Smooth muscle cell (in vitro differentiated cells): ENCODE results near the gene CHN2. TPM values are rescaled to one million over a fixed set of nuclear protein-coding genes. Genes with fewer than 3 reads are reported as not detected.
A peak's percentile ranks its signal among the peaks of the same experiment; 100 is the strongest.

Experiments
- DNase-seq: peaks from one replicate; lab custom pipeline; 2025; ENCODE audit not compliant: unreplicated experiment; lab: John Stamatoyannopoulos, UW
- H2AFZ ChIP-seq: fragments of 200-600 bp; sonication (generic); 2 replicates; pipeline ENCODE4 v1.6.0; 2016; ENCODE audit warnings: antibody characterized with exemption, low read depth, mild to moderate bottlenecking
- H3F3A ChIP-seq: fragments of 200-600 bp; sonication (generic); 2 replicates; pipeline ENCODE4 v1.6.0; 2017; ENCODE audit warnings: antibody characterized with exemption, low read depth
- H3K27ac ChIP-seq: fragments of 200-600 bp; sonication (generic); 2 replicates; pipeline ENCODE4 v1.5.1; 2016; ENCODE audit warnings: low read depth, mild to moderate bottlenecking
- H3K27me3 ChIP-seq: fragments of 200-600 bp; sonication (generic); 2 replicates; pipeline ENCODE4 v1.6.1; 2016; ENCODE audit warnings: low read depth, mild to moderate bottlenecking
- H3K36me3 ChIP-seq: fragments of 200-600 bp; sonication (generic); 2 replicates; pipeline ENCODE4 v1.5.1; 2016; ENCODE audit warnings: low read depth
- H3K4me1 ChIP-seq: fragments of 200-600 bp; sonication (generic); 2 replicates; pipeline ENCODE4 v1.5.1; 2016; ENCODE audit warnings: low read depth
- H3K4me2 ChIP-seq: fragments of 200-600 bp; sonication (generic); 2 replicates; pipeline ENCODE4 v1.6.0; 2016; ENCODE audit warnings: mild to moderate bottlenecking
- H3K4me3 ChIP-seq: fragments of 200-600 bp; sonication (generic); 2 replicates; pipeline ENCODE4 v1.5.1; 2016; ENCODE audit warnings: mild to moderate bottlenecking
- H3K79me2 ChIP-seq: fragments of 200-600 bp; sonication (generic); 2 replicates; pipeline ENCODE4 v1.6.0; 2016; ENCODE audit warnings: low read depth, mild to moderate bottlenecking
- H3K9ac ChIP-seq: fragments of 200-600 bp; sonication (generic); 2 replicates; pipeline ENCODE4 v1.6.0; 2016; ENCODE audit warnings: low read depth
- H3K9me3 ChIP-seq: fragments of 200-600 bp; sonication (generic); replicated peaks from 2 replicates; pipeline ENCODE4 v1.5.1; 2016; ENCODE audit warnings: low read depth
- H4K20me1 ChIP-seq: fragments of 200-600 bp; sonication (generic); 2 replicates; pipeline ENCODE4 v1.6.0; 2016; ENCODE audit warnings: low read depth
- WGBS: methylation state at CpG from one replicate; pipeline ENCODE4 v1.1.7; 2016; ENCODE audit warnings: low lambda C conversion rate; 5-methylcytosine and 5-hydroxymethylcytosine counted together
- polyA plus RNA-seq: library from polyadenylated mRNA; unstranded; fragments of >200 nt; fragmentation: Nextera tagmentation; extraction: Ambion mirVana; gene quantifications from 2 replicates; pipeline ENCODE4 v1.2.1, GENCODE V29; 2016
- total RNA-seq: library from RNA; depleted of rRNA; stranded (reverse); fragments of >200 nt; gene quantifications from 2 replicates; pipeline ENCODE4 v1.2.3, GENCODE V29; 2014
- TF ChIP-seq, protein P1 (sequence below): fragments of 200-600 bp; sonication (generic); IDR thresholded peaks from 2 replicates; pipeline ENCODE4 v1.5.1; 2017; ENCODE audit warnings: borderline replicate concordance, mild to moderate bottlenecking, antibody characterized with exemption; ENCODE audit not compliant: insufficient read depth, poor library complexity, severe bottlenecking

The CHN2 gene
- total and polyA plus RNA-seq, 2 experiments from 2014 or later, result 7.4 to 20.7 TPM

GRCh38 chr7:29170781-29171180, 23.8 kb upstream of the CHN2 start:
- DNase-seq, result no peak
- H4K20me1 ChIP-seq, result no peaks in the 10 kb centered on the region
- H3K36me3 ChIP-seq, result no peaks in the 10 kb centered on the region
- no peak overlapping the region for H3K9ac ChIP-seq
- no peaks in the 10 kb centered on the region for H3F3A ChIP-seq
- no peak overlapping the region for H2AFZ ChIP-seq
- H3K9me3 ChIP-seq, result no peaks in the 10 kb centered on the region
- no peak overlapping the region for H3K4me2 ChIP-seq
- TF ChIP-seq, protein P1, sequence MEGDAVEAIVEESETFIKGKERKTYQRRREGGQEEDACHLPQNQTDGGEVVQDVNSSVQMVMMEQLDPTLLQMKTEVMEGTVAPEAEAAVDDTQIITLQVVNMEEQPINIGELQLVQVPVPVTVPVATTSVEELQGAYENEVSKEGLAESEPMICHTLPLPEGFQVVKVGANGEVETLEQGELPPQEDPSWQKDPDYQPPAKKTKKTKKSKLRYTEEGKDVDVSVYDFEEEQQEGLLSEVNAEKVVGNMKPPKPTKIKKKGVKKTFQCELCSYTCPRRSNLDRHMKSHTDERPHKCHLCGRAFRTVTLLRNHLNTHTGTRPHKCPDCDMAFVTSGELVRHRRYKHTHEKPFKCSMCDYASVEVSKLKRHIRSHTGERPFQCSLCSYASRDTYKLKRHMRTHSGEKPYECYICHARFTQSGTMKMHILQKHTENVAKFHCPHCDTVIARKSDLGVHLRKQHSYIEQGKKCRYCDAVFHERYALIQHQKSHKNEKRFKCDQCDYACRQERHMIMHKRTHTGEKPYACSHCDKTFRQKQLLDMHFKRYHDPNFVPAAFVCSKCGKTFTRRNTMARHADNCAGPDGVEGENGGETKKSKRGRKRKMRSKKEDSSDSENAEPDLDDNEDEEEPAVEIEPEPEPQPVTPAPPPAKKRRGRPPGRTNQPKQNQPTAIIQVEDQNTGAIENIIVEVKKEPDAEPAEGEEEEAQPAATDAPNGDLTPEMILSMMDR, result no peak
- 84% methylated on average over 7 of the region's 7 CpGs for WGBS
- no peaks in the 10 kb centered on the region for H3K79me2 ChIP-seq
- no peak overlapping the region for H3K4me3 ChIP-seq
- H3K27ac ChIP-seq, result no peak overlapping the region
- H3K4me1 ChIP-seq, result no peaks in the 10 kb centered on the region
- no peaks in the 10 kb centered on the region for H3K27me3 ChIP-seq

DNA sequence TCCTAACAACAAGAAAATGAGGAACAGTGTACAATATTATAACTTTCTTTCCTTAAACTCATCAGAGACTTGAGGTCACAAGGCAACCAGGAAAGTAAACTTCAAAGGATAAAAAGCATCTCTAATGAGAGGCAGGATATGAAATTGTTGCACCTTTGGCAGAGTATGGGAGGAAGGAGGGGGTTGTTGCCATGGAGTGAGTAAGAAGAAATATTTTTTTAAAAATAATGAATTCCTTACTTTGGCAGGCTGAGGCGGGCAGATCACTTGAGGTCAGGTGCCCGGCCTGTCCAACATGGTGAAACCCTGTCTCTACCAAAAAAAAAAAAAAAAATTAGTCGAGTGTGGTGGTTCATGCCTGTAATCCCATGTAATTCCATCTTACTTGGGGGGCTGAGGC, 21.1 kb upstream of the CHN2 start:
- DNase-seq, result no peak
- Histone ChIP-seq H3K4me3 (no peak overlapping the region), H3K9me3 (no peaks in the 10 kb centered on the region), H3K9ac (no peak overlapping the region), H3K27ac (no peak overlapping the region), H3F3A (peaks cover 4% of the 10 kb centered on the region), H3K4me1 (no peaks in the 10 kb centered on the region), H2AFZ (no peak overlapping the region), H3K36me3 (no peaks in the 10 kb centered on the region), H3K27me3 (no peaks in the 10 kb centered on the region), H3K4me2 (no peak overlapping the region), H4K20me1 (no peaks in the 10 kb centered on the region), H3K79me2 (no peaks in the 10 kb centered on the region)
- 93% methylated on average over 3 of the region's 3 CpGs for whole genome bisulfite sequencing
- TF ChIP-seq, protein P1, result no peak

DNA sequence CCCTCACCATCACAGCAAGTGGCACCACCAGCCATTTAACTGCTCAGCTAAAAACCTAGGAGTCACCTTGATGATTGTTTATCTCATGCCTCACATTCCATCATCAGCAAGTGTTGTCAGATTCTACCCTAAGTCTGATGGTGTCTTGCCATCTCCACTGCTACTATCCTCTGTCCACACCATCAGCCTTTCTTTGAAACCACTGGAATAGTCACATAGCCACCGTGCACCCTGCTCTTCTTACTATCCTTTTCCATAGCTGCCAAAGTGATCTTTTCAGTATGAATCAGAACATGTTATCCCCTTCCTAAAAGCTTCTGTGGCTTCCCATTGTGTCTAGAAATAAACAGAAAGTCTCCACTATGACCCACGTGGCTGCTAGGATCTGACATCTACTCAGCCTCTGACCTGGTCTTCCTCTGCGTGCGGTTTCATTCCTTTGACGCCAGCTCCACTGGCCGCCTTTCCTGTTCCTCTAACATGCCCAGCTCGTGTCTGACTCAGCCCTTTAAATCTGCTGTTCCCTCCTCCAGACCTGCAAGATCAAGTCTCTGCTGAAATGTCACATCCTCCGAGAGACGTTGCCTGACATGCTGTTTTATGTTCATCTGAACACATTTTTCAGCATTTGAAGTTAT, 16.5 kb upstream of the CHN2 start:
- TF ChIP-seq, protein P1, result no peak
- no peaks in the 10 kb centered on the region for H3K4me1 ChIP-seq
- H3K27ac ChIP-seq, result peak overlapping the region; percentile 38
- peaks cover 4% of the 10 kb centered on the region for H3F3A ChIP-seq
- H3K9me3 ChIP-seq, result no peaks in the 10 kb centered on the region
- H2AFZ ChIP-seq, result no peak overlapping the region
- H3K79me2 ChIP-seq, result no peaks in the 10 kb centered on the region
- WGBS, result 6% methylated on average over 9 of the region's 9 CpGs
- no peaks in the 10 kb centered on the region for H4K20me1 ChIP-seq
- H3K9ac ChIP-seq, result no peak overlapping the region
- no peaks in the 10 kb centered on the region for H3K27me3 ChIP-seq
- DNase-seq, result no peak
- H3K4me3 ChIP-seq, result no peak overlapping the region
- no peaks in the 10 kb centered on the region for H3K36me3 ChIP-seq
- peak overlapping the region; percentile 28 for H3K4me2 ChIP-seq

DNA sequence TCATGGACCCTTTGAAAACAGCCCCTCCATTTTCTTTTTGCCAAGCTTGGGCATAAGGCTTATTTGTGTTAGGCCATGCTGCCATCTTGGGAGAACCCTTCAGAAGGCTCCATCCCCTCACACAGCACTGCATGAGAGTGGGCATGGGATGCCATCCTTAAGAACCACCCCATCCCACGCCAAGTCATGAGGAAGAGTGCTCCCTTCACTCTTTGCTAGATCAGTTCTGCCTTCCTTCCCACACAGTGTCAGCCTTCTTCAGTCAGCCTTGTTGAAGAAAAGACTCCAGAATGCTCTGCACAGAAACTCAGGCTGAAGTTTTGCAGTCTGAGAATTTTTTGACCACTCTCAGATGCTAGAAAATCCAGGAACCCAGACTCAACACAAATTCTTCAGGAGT, 15.5 kb upstream of the CHN2 start:
- Histone ChIP-seq H3K27me3 (no peaks in the 10 kb centered on the region), H3F3A (peaks cover 4% of the 10 kb centered on the region), H3K79me2 (no peaks in the 10 kb centered on the region), H2AFZ (no peak overlapping the region), H4K20me1 (no peaks in the 10 kb centered on the region), H3K4me2 (no peak overlapping the region), H3K9me3 (no peaks in the 10 kb centered on the region), H3K4me1 (no peaks in the 10 kb centered on the region), H3K4me3 (no peak overlapping the region), H3K27ac (no peak overlapping the region), H3K36me3 (no peaks in the 10 kb centered on the region), H3K9ac (no peak overlapping the region)
- no peak for DNase-seq
- TF ChIP-seq, protein P1, result no peak
- WGBS, result 0% methylated on average over 1 of the region's 1 CpG
